ENCODE data around the gene COX7C. TPM values are rescaled to one million over a fixed set of nuclear protein-coding genes. Genes with fewer than 3 reads are reported as not detected.

Gene COX7C
- total RNA-seq, 1 donor from 2014 or later: 457 TPM

GRCh38 chr5:86664173-86664572 is 46.4 kb downstream of the COX7C start:
- intact Hi-C loops (cut with micrococcal nuclease): no loop called here

- intact Hi-C loops (cut with micrococcal nuclease): no loop called here
These were observed 48.4 kb downstream of the COX7C start for GRCh38 chr5:86665984-86666760.

- intact Hi-C loops (cut with micrococcal nuclease): no loop called here
These were observed 49.2 kb downstream of the COX7C start for GRCh38 chr5:86666981-86667380.

All from T-helper 2 cell treated with Interferon-gamma antibody and Interleukin-4, amounts not matched to agents 100 ng/mL and 5 ng/mL, for 36 hours (primary cell).